Kidney (tissue), 14 donors: ENCODE results near the gene PIGP. TPM values are rescaled to one million over a fixed set of nuclear protein-coding genes. Genes with fewer than 3 reads are reported as not detected.

ENCODE experiments used
- DNase-seq, 5 donors: peaks; one replicate each; pipeline ENCODE4 v3.0.0-alpha.2; 2013 to 2020
- FAIRE-seq: peaks from 2 replicates; lab custom pipeline; 2012; peaks lifted over from hg19 to GRCh38; lab: Jason Lieb, UNC
- H3K27ac ChIP-seq, 2 donors: one replicate each; pipeline ENCODE4 v1.7.0; 2013; ENCODE audit warnings: low read depth in 2 of 2, low read length in 2 of 2, inconsistent platforms in 1 of 2
- H3K27me3 ChIP-seq: one replicate; pipeline ENCODE4 v1.7.1; 2013; ENCODE audit warnings: low read length, inconsistent platforms; ENCODE audit not compliant: control insufficient read depth, insufficient read depth
- H3K36me3 ChIP-seq, 3 donors: one replicate each; pipeline versions ENCODE4 v1.7.0 to v1.7.1; 2013; ENCODE audit warnings: low read length in 3 of 3, control low read depth in 1 of 3, inconsistent platforms in 1 of 3; ENCODE audit not compliant: insufficient read depth in 3 of 3, control insufficient read depth in 2 of 3
- H3K4me1 ChIP-seq, 3 donors: one replicate each; pipeline versions ENCODE4 v1.7.0 to v1.7.1; 2013; ENCODE audit warnings: low read length in 3 of 3, inconsistent platforms in 1 of 3, low read depth in 1 of 3; ENCODE audit not compliant: control insufficient read depth in 2 of 3, insufficient read depth in 2 of 3
- H3K4me3 ChIP-seq, 3 donors: one replicate each; pipeline versions ENCODE4 v1.7.0 to v1.8.1; 2013; ENCODE audit warnings: low read length in 3 of 3, control low read depth in 1 of 3, inconsistent platforms in 1 of 3
- H3K9ac ChIP-seq, 3 donors: one replicate each; pipeline versions ENCODE4 v1.7.0 to v1.7.1; 2013; ENCODE audit warnings: low read length in 3 of 3, control low read depth in 1 of 3, inconsistent platforms in 1 of 3
- H3K9me3 ChIP-seq, 3 donors: one replicate each; pipeline versions ENCODE4 v1.7.0 to v1.7.1; 2013; ENCODE audit warnings: low read length in 3 of 3, control low read depth in 1 of 3, inconsistent platforms in 1 of 3; ENCODE audit not compliant: control insufficient read depth in 2 of 3, insufficient read depth in 1 of 3
- CTCF ChIP-seq: IDR thresholded peaks from 3 replicates; pipeline ENCODE4 v1.5.1; 2012; ENCODE audit warnings: mild to moderate bottlenecking, moderate library complexity, borderline replicate concordance; ENCODE audit not compliant: insufficient read depth; ENCODE audit errors: extremely low read depth
- intact Hi-C: fragments of 100-400 bp; cut with DNase I; formaldehyde crosslinking; loops from one replicate; pipeline ENCODE4 v1.11.1; 2022
- polyA plus RNA-seq: library from polyadenylated mRNA; stranded (reverse); fragments of 350-450 nt; fragmentation: Illumina TruSeq; extraction: RNeasy Lipid Tissue Mini Kit (QIAGEN cat#74804); gene quantifications from one replicate; pipeline ENCODE4 v1.2.3, GENCODE V29; 2014; ENCODE audit warnings: low read depth, low replicate concordance; ENCODE audit not compliant: insufficient read depth
- total RNA-seq: library from RNA; stranded (reverse); fragmentation: NEBNext Ultra II Directional; extraction: Animal tissue kit (Norgen Biotek cat#: 25700); gene quantifications from one replicate; pipeline ENCODE4 v1.2.1, GENCODE V29; 2021
- donor health status: control.
- donor health status: control.
- donor health status: control.
- donor health status: control.
- donor health status: control.
- donor health status: DM: yes; HTN: yes; CAD: no.
- donor health status: Normal renal cell carcinoma (clear cell type).

PIGP gene
- total and polyA plus RNA-seq, 2 donors from 2014 or later, result 23.7 to 49.2 TPM

GRCh38 chr21:37026499-37026898, 46.4 kb downstream of the PIGP start:
- no peak for TF ChIP-seq CTCF
- no peaks in the 10 kb centered on the region for H3K4me1 ChIP-seq
- FAIRE-seq (no peak), DNase-seq (no peak)
- intact Hi-C loops, result no loop called here
- H3K9ac ChIP-seq, result no peak overlapping the region
- H3K9me3 ChIP-seq, result no peaks in the 10 kb centered on the region
- no peaks in the 10 kb centered on the region for H3K27me3 ChIP-seq
- H3K36me3 ChIP-seq, result no peaks in the 10 kb centered on the region
- no peak overlapping the region for H3K4me3 ChIP-seq
- no peak overlapping the region for H3K27ac ChIP-seq

DNA sequence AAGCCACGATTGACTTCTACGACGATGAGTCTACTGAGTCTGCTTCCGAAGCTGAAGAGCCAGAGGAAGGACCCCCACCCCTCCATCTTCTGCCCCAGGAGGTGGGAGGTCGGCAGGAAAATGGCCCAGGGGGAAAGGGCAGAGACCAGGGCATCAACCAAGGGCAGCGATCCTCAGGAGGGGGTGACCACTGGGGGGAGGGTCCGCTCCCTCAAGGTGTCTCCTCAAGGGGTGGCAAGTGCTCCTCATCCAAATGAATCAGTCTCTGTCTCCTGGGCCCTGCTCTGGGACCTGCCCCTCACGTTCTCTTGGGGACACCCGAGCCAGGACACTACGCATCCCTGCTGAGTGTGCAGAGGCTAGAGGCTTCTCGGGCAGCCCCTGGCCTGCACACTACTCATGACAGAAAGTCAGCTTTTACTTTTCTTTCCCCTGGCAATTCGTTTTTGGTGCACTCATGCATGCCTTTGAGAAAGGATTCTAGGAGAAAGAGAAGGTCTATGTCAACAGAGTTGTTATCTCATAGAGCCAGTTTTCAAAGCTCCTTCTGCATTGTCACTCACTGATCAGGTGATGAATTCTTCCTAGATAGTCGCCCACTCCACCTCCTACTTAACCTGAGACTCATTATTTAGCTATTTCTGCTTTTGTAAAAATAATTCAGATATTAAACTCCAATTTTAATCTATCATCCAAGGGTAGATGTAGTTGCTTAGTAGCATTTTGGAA, 54.8 kb downstream of the PIGP start:
- Histone ChIP-seq H3K4me1 (no peaks in the 10 kb centered on the region), H3K4me3 (no peak overlapping the region), H3K27ac (no peak overlapping the region), H3K9ac (no peak overlapping the region), H3K36me3 (no peaks in the 10 kb centered on the region), H3K9me3 (no peaks in the 10 kb centered on the region), H3K27me3 (no peaks in the 10 kb centered on the region)
- FAIRE-seq (no peak), DNase-seq (no peak)
- no peak for TF ChIP-seq CTCF
- intact Hi-C loops, result no loop called here

Other genes with a start within 250 kb of the PIGP start
- 29.6 TPM for gene HLCS, start 106.4 kb downstream of the PIGP start, total RNA-seq
- gene HLCS, start 106.4 kb downstream of the PIGP start, polyA plus RNA-seq, result 4.5 TPM
- gene RIPPLY3, start 66.4 kb downstream of the PIGP start, total RNA-seq, result 0.31 TPM
- 0.26 TPM for gene RIPPLY3, start 66.4 kb downstream of the PIGP start, polyA plus RNA-seq
- 102 TPM for gene TTC3, start 183 bp upstream of the PIGP start, total RNA-seq
- 22.3 TPM for gene TTC3, start 183 bp upstream of the PIGP start, polyA plus RNA-seq
- gene VPS26C, start 194.3 kb upstream of the PIGP start, total RNA-seq, result 51.8 TPM
- gene VPS26C, start 194.3 kb upstream of the PIGP start, polyA plus RNA-seq, result 30.0 TPM